ENCODE data around the gene DRC1.

- TF ChIP-seq, protein P1, sequence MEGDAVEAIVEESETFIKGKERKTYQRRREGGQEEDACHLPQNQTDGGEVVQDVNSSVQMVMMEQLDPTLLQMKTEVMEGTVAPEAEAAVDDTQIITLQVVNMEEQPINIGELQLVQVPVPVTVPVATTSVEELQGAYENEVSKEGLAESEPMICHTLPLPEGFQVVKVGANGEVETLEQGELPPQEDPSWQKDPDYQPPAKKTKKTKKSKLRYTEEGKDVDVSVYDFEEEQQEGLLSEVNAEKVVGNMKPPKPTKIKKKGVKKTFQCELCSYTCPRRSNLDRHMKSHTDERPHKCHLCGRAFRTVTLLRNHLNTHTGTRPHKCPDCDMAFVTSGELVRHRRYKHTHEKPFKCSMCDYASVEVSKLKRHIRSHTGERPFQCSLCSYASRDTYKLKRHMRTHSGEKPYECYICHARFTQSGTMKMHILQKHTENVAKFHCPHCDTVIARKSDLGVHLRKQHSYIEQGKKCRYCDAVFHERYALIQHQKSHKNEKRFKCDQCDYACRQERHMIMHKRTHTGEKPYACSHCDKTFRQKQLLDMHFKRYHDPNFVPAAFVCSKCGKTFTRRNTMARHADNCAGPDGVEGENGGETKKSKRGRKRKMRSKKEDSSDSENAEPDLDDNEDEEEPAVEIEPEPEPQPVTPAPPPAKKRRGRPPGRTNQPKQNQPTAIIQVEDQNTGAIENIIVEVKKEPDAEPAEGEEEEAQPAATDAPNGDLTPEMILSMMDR (IDR thresholded peaks at IDR 0.05; ENCODE audit: poor library complexity, severe bottlenecking), result no peak
- TF ChIP-seq, protein P2, sequence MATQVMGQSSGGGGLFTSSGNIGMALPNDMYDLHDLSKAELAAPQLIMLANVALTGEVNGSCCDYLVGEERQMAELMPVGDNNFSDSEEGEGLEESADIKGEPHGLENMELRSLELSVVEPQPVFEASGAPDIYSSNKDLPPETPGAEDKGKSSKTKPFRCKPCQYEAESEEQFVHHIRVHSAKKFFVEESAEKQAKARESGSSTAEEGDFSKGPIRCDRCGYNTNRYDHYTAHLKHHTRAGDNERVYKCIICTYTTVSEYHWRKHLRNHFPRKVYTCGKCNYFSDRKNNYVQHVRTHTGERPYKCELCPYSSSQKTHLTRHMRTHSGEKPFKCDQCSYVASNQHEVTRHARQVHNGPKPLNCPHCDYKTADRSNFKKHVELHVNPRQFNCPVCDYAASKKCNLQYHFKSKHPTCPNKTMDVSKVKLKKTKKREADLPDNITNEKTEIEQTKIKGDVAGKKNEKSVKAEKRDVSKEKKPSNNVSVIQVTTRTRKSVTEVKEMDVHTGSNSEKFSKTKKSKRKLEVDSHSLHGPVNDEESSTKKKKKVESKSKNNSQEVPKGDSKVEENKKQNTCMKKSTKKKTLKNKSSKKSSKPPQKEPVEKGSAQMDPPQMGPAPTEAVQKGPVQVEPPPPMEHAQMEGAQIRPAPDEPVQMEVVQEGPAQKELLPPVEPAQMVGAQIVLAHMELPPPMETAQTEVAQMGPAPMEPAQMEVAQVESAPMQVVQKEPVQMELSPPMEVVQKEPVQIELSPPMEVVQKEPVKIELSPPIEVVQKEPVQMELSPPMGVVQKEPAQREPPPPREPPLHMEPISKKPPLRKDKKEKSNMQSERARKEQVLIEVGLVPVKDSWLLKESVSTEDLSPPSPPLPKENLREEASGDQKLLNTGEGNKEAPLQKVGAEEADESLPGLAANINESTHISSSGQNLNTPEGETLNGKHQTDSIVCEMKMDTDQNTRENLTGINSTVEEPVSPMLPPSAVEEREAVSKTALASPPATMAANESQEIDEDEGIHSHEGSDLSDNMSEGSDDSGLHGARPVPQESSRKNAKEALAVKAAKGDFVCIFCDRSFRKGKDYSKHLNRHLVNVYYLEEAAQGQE (IDR thresholded peaks at IDR 0.05; ENCODE audit: borderline replicate concordance), result no peak
- TF ChIP-seq EP300 (conservative IDR thresholded peaks at IDR 0.05; ENCODE audit: poor library complexity, severe bottlenecking) (no peak), SMC3 (conservative IDR thresholded peaks at IDR 0.05; ENCODE audit: poor library complexity) (no peak), POLR2AphosphoS5 (IDR thresholded peaks at IDR 0.05) (no peak)
These were observed 45.6 kb upstream of the DRC1 start for GRCh38 chr2:26356111-26356510.

All from neural cell (in vitro differentiated cells).